ENCODE results near the gene CFAP44. TPM values are rescaled to one million over a fixed set of nuclear protein-coding genes. Genes with fewer than 3 reads are reported as not detected.

Gene CFAP44
- total RNA-seq, 1 donor from 2014 or later, result 13.4 TPM

GRCh38 chr3:113454630-113455029 lies 13.3 kb upstream of the CFAP44 start:
- TF ChIP-seq, protein P1, sequence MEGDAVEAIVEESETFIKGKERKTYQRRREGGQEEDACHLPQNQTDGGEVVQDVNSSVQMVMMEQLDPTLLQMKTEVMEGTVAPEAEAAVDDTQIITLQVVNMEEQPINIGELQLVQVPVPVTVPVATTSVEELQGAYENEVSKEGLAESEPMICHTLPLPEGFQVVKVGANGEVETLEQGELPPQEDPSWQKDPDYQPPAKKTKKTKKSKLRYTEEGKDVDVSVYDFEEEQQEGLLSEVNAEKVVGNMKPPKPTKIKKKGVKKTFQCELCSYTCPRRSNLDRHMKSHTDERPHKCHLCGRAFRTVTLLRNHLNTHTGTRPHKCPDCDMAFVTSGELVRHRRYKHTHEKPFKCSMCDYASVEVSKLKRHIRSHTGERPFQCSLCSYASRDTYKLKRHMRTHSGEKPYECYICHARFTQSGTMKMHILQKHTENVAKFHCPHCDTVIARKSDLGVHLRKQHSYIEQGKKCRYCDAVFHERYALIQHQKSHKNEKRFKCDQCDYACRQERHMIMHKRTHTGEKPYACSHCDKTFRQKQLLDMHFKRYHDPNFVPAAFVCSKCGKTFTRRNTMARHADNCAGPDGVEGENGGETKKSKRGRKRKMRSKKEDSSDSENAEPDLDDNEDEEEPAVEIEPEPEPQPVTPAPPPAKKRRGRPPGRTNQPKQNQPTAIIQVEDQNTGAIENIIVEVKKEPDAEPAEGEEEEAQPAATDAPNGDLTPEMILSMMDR (IDR thresholded peaks at IDR 0.05; ENCODE audit: unreplicated experiment), result no peak
- Mint-ChIP-seq H3K4me3 (no peak overlapping the region), H3K4me1 (peaks cover 6% of the 10 kb centered on the region), H3K9me3 (peaks cover 4% of the 10 kb centered on the region), H3K27me3 (ENCODE audit: low read depth) (no peaks in the 10 kb centered on the region), H3K36me3 (peaks cover 36% of the 10 kb centered on the region), H3K27ac (no peak overlapping the region)
- no peak for DNase-seq (ENCODE audit: low spot score in 2 of 2, unreplicated experiment in 2 of 2)

DNA sequence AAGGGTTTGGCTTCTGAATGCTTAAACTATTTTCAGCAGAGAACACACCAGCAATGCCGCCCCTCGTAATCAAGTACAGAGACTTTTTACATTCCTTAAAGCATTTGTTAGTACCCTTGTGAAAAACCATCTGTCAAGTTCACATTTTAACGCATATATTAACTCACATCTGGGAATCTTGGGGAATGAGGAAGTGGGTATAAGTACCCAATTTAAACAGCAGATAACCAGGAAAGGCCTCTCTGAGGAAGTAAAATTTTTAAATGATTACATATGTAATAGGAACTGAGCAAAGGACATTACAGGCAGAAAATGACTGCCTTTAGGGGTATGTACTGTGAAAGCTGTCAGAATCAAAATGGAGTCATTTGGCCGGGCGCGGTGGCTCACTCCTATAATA lies 12.8 kb upstream of the CFAP44 start:
- DNase-seq (ENCODE audit: low spot score in 2 of 2, unreplicated experiment in 2 of 2), result no peak
- Mint-ChIP-seq H3K27me3 (ENCODE audit: low read depth) (no peaks in the 10 kb centered on the region), H3K36me3 (peaks cover 31% of the 10 kb centered on the region), H3K4me1 (peaks cover 6% of the 10 kb centered on the region), H3K4me3 (no peak overlapping the region), H3K9me3 (peaks cover 1% of the 10 kb centered on the region), H3K27ac (no peak overlapping the region)
- TF ChIP-seq, protein P1 (IDR thresholded peaks at IDR 0.05; ENCODE audit: unreplicated experiment), result no peak

DNA sequence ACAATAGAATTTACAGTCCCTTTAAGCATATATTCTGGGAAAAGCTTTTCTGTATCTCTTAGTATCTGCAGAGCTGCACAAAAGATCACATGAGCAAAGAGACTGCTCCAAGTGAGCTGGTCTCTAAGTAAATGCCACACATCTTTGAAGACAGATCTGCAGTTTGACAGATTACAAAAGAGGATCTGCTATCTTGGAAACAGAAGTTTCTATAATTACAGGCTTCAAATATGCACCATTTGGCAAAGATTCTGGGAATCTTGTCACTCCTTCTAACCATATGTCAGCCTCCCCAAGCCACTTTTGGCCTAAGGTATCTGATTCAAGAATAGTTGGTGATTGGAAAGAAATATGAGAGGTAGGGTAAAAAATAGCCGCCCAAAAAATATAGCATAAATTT lies 9.6 kb upstream of the CFAP44 start:
- TF ChIP-seq, protein P1 (IDR thresholded peaks at IDR 0.05; ENCODE audit: unreplicated experiment), result no peak
- Mint-ChIP-seq H3K27ac (no peak overlapping the region), H3K4me1 (peaks cover 6% of the 10 kb centered on the region), H3K9me3 (no peaks in the 10 kb centered on the region), H3K36me3 (peaks cover 17% of the 10 kb centered on the region), H3K4me3 (no peak overlapping the region), H3K27me3 (ENCODE audit: low read depth) (no peaks in the 10 kb centered on the region)
- DNase-seq (ENCODE audit: low spot score in 2 of 2, unreplicated experiment in 2 of 2), result no peak

GRCh38 chr3:113439606-113440005 lies 1.7 kb downstream of the CFAP44 start:
- Mint-ChIP-seq H3K4me3 (no peak overlapping the region), H3K27ac (no peak overlapping the region), H3K4me1 (peaks cover 4% of the 10 kb centered on the region), H3K36me3 (peaks cover 1% of the 10 kb centered on the region), H3K9me3 (no peaks in the 10 kb centered on the region), H3K27me3 (ENCODE audit: low read depth) (no peaks in the 10 kb centered on the region)
- TF ChIP-seq, protein P1 (IDR thresholded peaks at IDR 0.05; ENCODE audit: unreplicated experiment), result no peak
- DNase-seq (ENCODE audit: low spot score in 2 of 2, unreplicated experiment in 2 of 2), result no peak

DNA sequence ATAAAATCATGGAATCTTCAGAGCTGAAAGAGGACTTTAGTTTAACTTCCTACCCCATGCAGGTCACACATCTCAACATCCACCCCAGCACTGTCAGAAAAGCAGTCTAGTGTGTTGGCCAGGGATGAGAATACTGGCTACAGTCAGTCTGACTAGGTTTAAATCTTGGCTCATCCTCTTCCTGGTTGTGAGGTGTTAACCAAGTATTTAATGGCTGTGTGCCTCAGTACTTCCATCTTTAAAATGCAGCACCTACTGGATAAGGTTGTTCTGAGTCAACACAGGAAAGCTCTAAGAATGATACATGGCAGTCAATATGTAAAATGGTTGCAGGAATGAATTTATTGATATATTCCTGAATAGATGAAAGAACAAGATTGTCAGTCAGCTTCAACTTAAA lies 3.1 kb downstream of the CFAP44 start:
- Mint-ChIP-seq H3K4me3 (no peak overlapping the region), H3K9me3 (no peaks in the 10 kb centered on the region), H3K36me3 (no peaks in the 10 kb centered on the region), H3K4me1 (peaks cover 2% of the 10 kb centered on the region), H3K27me3 (ENCODE audit: low read depth) (no peaks in the 10 kb centered on the region), H3K27ac (no peak overlapping the region)
- DNase-seq (ENCODE audit: low spot score in 2 of 2, unreplicated experiment in 2 of 2), result no peak
- TF ChIP-seq, protein P1 (IDR thresholded peaks at IDR 0.05; ENCODE audit: unreplicated experiment), result no peak

DNA sequence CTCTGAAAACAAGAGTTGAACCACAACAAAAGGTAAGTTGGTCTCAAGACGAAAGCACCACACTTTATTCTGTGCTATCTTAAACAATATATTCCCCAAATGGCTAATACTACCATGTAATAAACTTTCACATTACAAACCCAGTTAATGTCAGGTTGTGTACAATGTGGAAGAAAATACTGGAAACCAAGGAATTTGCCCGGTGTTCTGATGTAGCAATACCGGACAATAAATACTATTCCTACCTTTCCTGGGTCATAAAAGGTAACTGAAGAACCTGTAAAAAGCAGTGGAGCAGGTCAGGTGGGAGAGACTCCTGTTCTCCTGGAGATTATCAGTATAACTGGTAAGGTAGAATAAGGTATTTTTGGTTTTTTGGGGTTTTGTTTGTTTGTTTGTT lies 3.9 kb downstream of the CFAP44 start:
- H3K27me3 Mint-ChIP-seq (ENCODE audit: low read depth), result no peaks in the 10 kb centered on the region
- TF ChIP-seq, protein P1 (IDR thresholded peaks at IDR 0.05; ENCODE audit: unreplicated experiment), result no peak
- no peak overlapping the region for H3K4me3 Mint-ChIP-seq
- H3K27ac Mint-ChIP-seq, result no peak overlapping the region
- no peaks in the 10 kb centered on the region for H3K36me3 Mint-ChIP-seq
- peaks cover 2% of the 10 kb centered on the region for H3K4me1 Mint-ChIP-seq
- H3K9me3 Mint-ChIP-seq, result no peaks in the 10 kb centered on the region
- DNase-seq (ENCODE audit: low spot score in 2 of 2, unreplicated experiment in 2 of 2), result no peak
